OCI-LY7 (cell line): ENCODE results near the gene HOXC9. TPM values are rescaled to one million over a fixed set of nuclear protein-coding genes. Genes with fewer than 3 reads are reported as not detected.
A peak's percentile ranks its signal among the peaks of the same experiment; 100 is the strongest.

Source experiments
- BruUV-seq: library from RNA; stranded (reverse); fragments of 400-500 nt; replicated peaks from 2 replicates; lab custom pipeline; 2021; lab: Mats Ljungman, UMichigan
- CTCF ChIA-PET: fragments of 300-600 bp; sonication (Branson Sonifier 250); formaldehyde crosslinking; loops from one replicate; lab custom pipeline; 2022; ENCODE audit warnings: antibody characterized with exemption; ENCODE audit not compliant: unreplicated experiment; lab: Charles Lee
- POLR2A ChIA-PET: fragments of 300-600 bp; sonication (Branson Sonifier 250); formaldehyde crosslinking; loops from one replicate; lab custom pipeline; 2022; ENCODE audit warnings: antibody characterized with exemption; lab: Charles Lee
- DNase-seq: peaks from one replicate; pipeline ENCODE4 v3.0.0-alpha.2; 2015; ENCODE audit warnings: low spot score
- H2AFZ ChIP-seq: fragments of 200-600 bp; sonication (generic), shearing (Covaris generic); 2 replicates; pipeline ENCODE4 v1.6.1; 2014; ENCODE audit warnings: mild to moderate bottlenecking, antibody characterized with exemption, low read length, moderate library complexity
- H3K27ac ChIP-seq: fragments of 200-600 bp; sonication (generic); 2 replicates; pipeline ENCODE4 v1.5.1; 2014; ENCODE audit warnings: mixed run types, low read depth, mild to moderate bottlenecking, moderate library complexity, low read length, inconsistent platforms; ENCODE audit not compliant: poor library complexity, severe bottlenecking
- H3K36me3 ChIP-seq: fragments of 200-600 bp; sonication (generic); 2 replicates; pipeline ENCODE4 v1.6.1; 2014; ENCODE audit warnings: mild to moderate bottlenecking, antibody characterized with exemption, low read length, moderate library complexity, mixed read lengths; ENCODE audit not compliant: insufficient read depth
- H3K4me1 ChIP-seq: fragments of 200-600 bp; sonication (generic); 2 replicates; pipeline ENCODE4 v1.5.1; 2014; ENCODE audit warnings: mild to moderate bottlenecking, low read length; ENCODE audit not compliant: insufficient read depth, poor library complexity, severe bottlenecking
- H3K4me2 ChIP-seq: fragments of 200-600 bp; sonication (generic); 2 replicates; pipeline ENCODE4 v1.6.1; 2014; ENCODE audit warnings: mild to moderate bottlenecking, low read length
- H3K4me3 ChIP-seq: fragments of 200-600 bp; sonication (generic); 2 replicates; pipeline ENCODE4 v1.5.1; 2014; ENCODE audit warnings: mild to moderate bottlenecking, low read depth, low read length; ENCODE audit not compliant: poor library complexity, severe bottlenecking
- H3K79me2 ChIP-seq: fragments of 200-600 bp; sonication (generic); 2 replicates; pipeline ENCODE4 v1.6.1; 2016; ENCODE audit warnings: low read depth, mild to moderate bottlenecking, low read length, moderate library complexity, mixed read lengths; ENCODE audit not compliant: insufficient read depth
- H3K9me2 ChIP-seq: fragments of 200-600 bp; sonication (generic); 2 replicates; pipeline ENCODE4 v1.6.1; 2016; ENCODE audit warnings: mild to moderate bottlenecking, low read length, mixed read lengths; ENCODE audit not compliant: insufficient read depth
- H3K9me3 ChIP-seq: fragments of 200-600 bp; sonication (generic); 2 replicates; pipeline ENCODE4 v1.6.1; 2014; ENCODE audit warnings: mild to moderate bottlenecking, mixed run types, low read length, mixed read lengths
- H4K20me1 ChIP-seq: fragments of 200-600 bp; sonication (generic); 2 replicates; pipeline ENCODE4 v1.6.1; 2014; ENCODE audit warnings: mild to moderate bottlenecking, antibody characterized with exemption, low read length, moderate library complexity, mixed read lengths; ENCODE audit not compliant: insufficient read depth
- EZH2phosphoT487 ChIP-seq: fragments of 200-600 bp; sonication (generic); IDR thresholded peaks from 2 replicates; pipeline ENCODE4 v1.6.1; 2018; ENCODE audit warnings: low read depth, borderline replicate concordance, mild to moderate bottlenecking, mixed run types, antibody characterized with exemption, low read length, moderate library complexity, mixed read lengths
- intact Hi-C: fragments of 100-400 bp; cut with micrococcal nuclease; formaldehyde crosslinking; loops from one replicate; pipeline ENCODE4 v1.10.0; 2022; ENCODE audit not compliant: unreplicated experiment
- total RNA-seq, 2 experiments: library from RNA; depleted of rRNA in 1 of 2; stranded (reverse); fragments of >200 nt in 1 of 2; shearing (Covaris generic) in 1 of 2; gene quantifications; 2 replicates each; pipeline ENCODE4 v1.2.3, GENCODE V29; 2014 to 2022
- TF ChIP-seq, protein P1 (sequence below): fragments of 200-600 bp; sonication (generic); conservative IDR thresholded peaks from 2 replicates; pipeline ENCODE4 v1.5.1; 2014; ENCODE audit warnings: mild to moderate bottlenecking, antibody characterized with exemption, low read length, moderate library complexity, mixed read lengths

Gene HOXC9
- total RNA-seq, 2 experiments from 2014 or later, result 0.42 TPM; not detected in 1

DNA sequence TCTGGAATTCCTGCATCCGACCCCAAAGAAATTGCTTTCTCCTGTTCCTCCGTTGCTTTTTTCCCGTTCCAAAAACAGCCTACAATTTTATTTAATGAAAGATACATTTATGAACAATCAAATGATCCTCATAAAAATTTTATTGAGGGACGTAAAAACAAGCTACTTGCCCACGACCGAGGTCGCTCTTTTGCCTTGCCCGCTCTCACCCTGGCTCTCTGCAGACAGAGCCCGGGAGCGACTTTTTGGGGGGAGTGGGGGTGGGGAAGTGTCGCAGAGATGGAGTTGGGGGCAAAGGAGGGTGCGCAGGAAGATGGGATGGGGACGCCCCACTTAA, 1.1 kb upstream of the HOXC9 start:
- H3K9me3 ChIP-seq, result no peaks in the 10 kb centered on the region
- BruUV-seq, result no TSS peak
- H3K36me3 ChIP-seq, result no peaks in the 10 kb centered on the region
- no peaks in the 10 kb centered on the region; the same call in 1 of the 2 replicates for H4K20me1 ChIP-seq
- peaks cover 5% of the 10 kb centered on the region for H3K4me1 ChIP-seq
- ChIA-PET POLR2A (no interaction called here), CTCF (no interaction called here)
- no peaks in the 10 kb centered on the region for H3K79me2 ChIP-seq
- H3K27ac ChIP-seq, result no peak overlapping the region
- no peak overlapping the region for H3K4me2 ChIP-seq
- no peak overlapping the region for H2AFZ ChIP-seq
- intact Hi-C loops, result no loop called here
- TF ChIP-seq EZH2phosphoT487, result no peak
- TF ChIP-seq, protein P1, sequence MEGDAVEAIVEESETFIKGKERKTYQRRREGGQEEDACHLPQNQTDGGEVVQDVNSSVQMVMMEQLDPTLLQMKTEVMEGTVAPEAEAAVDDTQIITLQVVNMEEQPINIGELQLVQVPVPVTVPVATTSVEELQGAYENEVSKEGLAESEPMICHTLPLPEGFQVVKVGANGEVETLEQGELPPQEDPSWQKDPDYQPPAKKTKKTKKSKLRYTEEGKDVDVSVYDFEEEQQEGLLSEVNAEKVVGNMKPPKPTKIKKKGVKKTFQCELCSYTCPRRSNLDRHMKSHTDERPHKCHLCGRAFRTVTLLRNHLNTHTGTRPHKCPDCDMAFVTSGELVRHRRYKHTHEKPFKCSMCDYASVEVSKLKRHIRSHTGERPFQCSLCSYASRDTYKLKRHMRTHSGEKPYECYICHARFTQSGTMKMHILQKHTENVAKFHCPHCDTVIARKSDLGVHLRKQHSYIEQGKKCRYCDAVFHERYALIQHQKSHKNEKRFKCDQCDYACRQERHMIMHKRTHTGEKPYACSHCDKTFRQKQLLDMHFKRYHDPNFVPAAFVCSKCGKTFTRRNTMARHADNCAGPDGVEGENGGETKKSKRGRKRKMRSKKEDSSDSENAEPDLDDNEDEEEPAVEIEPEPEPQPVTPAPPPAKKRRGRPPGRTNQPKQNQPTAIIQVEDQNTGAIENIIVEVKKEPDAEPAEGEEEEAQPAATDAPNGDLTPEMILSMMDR, result no peak
- H3K9me2 ChIP-seq, result no peaks in the 10 kb centered on the region
- DNase-seq, result no peak
- H3K4me3 ChIP-seq, result no peak overlapping the region

DNA sequence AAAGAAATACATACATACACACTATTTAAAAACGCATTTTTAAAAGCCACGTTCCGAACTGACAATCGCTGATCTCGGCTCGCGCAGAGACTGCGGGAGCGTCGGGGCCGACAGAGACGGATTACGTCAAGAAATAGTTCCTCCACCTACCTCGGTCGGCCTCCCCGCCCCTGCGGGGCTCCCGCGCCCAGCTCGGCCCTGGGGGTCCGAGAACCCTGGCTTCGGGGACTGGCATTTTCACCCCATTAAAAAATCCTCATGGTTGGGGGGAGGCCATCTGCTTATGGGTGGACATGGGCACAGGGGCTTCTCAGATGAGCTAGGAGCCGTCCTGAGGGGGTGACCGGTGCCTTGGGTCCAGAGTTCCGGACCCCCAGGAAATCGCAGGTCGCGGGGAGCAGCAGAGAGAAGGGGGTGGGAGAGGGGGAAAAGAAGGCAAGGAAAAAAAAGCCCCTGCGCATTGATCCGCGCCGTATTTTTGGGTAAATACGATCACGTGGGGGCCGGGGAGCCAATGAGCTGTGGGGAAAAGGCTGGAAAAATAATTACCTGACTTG, 324 bp upstream of the HOXC9 start:
- intact Hi-C loops, result no loop called here
- ChIA-PET CTCF (no interaction called here), POLR2A (interaction anchor here (0.7 kb wide), 2 partner anchors 9 to 179 kb away, joined by 3 to 5 read pairs; no protein-coding TSS in a partner anchor)
- Histone ChIP-seq H2AFZ (no peak overlapping the region), H3K36me3 (no peaks in the 10 kb centered on the region), H4K20me1 (no peaks in the 10 kb centered on the region; the same call in 1 of the 2 replicates), H3K9me2 (no peaks in the 10 kb centered on the region), H3K4me3 (no peak overlapping the region), H3K4me1 (peaks cover 9% of the 10 kb centered on the region), H3K9me3 (no peaks in the 10 kb centered on the region), H3K4me2 (no peak overlapping the region), H3K79me2 (no peaks in the 10 kb centered on the region), H3K27ac (no peak overlapping the region)
- BruUV-seq, result no TSS peak
- no peak for DNase-seq
- TF ChIP-seq EZH2phosphoT487, result 0 out of 2 replicates have a peak, but pooled peaks have one; percentile 34
- TF ChIP-seq, protein P1, result no peak
